MM.1S (cell line): Measurements from ENCODE around the gene NELL1.

ENCODE experiments used
- EZH2 ChIP-seq: fragments of 300-600 bp; sonication (generic); optimal IDR thresholded peaks from 2 replicates; pipeline ENCODE3; 2017; ENCODE audit warnings: low read depth, mild to moderate bottlenecking, antibody characterized with exemption, low read length, mixed read lengths
- TF ChIP-seq, protein P1 (sequence below): fragments of 300-600 bp; sonication (generic); IDR thresholded peaks from 2 replicates; pipeline ENCODE4 v1.5.1; 2016; ENCODE audit warnings: antibody characterized with exemption, low read length, mixed read lengths

DNA sequence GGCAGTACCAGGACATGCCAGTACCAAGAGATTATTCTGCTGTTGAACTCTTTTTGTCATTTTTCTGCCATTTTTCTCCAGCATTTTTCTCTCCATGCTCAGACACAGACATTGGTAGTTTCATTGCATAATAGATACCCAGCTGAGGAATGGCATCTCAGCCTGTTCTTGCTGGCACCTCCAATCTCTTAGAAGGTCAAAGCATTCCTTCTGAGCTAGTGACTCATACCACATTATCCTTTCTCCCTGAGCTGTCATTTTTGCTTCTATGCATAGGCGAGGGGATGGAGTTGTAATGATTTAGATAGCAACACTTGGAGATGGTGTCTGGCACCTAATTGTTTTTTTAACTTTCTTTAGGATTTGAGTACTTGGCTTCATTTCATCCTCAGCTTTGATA lies 321.1 kb downstream of the NELL1 start:
- TF ChIP-seq, protein P1, sequence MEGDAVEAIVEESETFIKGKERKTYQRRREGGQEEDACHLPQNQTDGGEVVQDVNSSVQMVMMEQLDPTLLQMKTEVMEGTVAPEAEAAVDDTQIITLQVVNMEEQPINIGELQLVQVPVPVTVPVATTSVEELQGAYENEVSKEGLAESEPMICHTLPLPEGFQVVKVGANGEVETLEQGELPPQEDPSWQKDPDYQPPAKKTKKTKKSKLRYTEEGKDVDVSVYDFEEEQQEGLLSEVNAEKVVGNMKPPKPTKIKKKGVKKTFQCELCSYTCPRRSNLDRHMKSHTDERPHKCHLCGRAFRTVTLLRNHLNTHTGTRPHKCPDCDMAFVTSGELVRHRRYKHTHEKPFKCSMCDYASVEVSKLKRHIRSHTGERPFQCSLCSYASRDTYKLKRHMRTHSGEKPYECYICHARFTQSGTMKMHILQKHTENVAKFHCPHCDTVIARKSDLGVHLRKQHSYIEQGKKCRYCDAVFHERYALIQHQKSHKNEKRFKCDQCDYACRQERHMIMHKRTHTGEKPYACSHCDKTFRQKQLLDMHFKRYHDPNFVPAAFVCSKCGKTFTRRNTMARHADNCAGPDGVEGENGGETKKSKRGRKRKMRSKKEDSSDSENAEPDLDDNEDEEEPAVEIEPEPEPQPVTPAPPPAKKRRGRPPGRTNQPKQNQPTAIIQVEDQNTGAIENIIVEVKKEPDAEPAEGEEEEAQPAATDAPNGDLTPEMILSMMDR: no peak
- TF ChIP-seq EZH2: no peak
